Loucy (cell line): Measurements from ENCODE around the gene TRIP6.

Experiments used
- H2AFZ ChIP-seq: fragments of 200-600 bp; sonication (generic); 2 replicates; pipeline ENCODE4 v1.6.0; 2016; ENCODE audit warnings: antibody characterized with exemption, mild to moderate bottlenecking, low read length, moderate library complexity
- H3F3A ChIP-seq: fragments of 200-600 bp; 2 replicates; pipeline ENCODE4 v1.6.0; 2016; ENCODE audit warnings: antibody characterized with exemption, low read depth, mild to moderate bottlenecking
- H3K27me3 ChIP-seq: fragments of 200-600 bp; sonication (generic); 2 replicates; pipeline ENCODE4 v1.6.1; 2014; ENCODE audit warnings: low read length, mild to moderate bottlenecking; ENCODE audit not compliant: insufficient read depth, poor library complexity, severe bottlenecking
- H3K36me3 ChIP-seq: fragments of 200-600 bp; sonication (generic); 2 replicates; pipeline ENCODE4 v1.6.1; 2016; ENCODE audit warnings: low read length; ENCODE audit not compliant: insufficient read depth
- H3K4me1 ChIP-seq: fragments of 200-600 bp; sonication (generic); 2 replicates; pipeline ENCODE4 v1.5.1; 2014; ENCODE audit warnings: low read length, mild to moderate bottlenecking; ENCODE audit not compliant: insufficient read depth, poor library complexity, severe bottlenecking
- H3K4me2 ChIP-seq: fragments of 200-600 bp; sonication (generic); 2 replicates; pipeline ENCODE4 v1.6.0; 2014; ENCODE audit warnings: antibody characterized with exemption, low read length, low read depth, mild to moderate bottlenecking; ENCODE audit not compliant: poor library complexity, severe bottlenecking
- H3K4me3 ChIP-seq: fragments of 200-600 bp; sonication (generic); 2 replicates; pipeline ENCODE4 v1.5.1; 2014; ENCODE audit warnings: low read length, mild to moderate bottlenecking, mixed read lengths; ENCODE audit not compliant: poor library complexity, severe bottlenecking
- H3K79me2 ChIP-seq: fragments of 200-600 bp; sonication (generic); 2 replicates; pipeline ENCODE4 v1.6.1; 2014; ENCODE audit warnings: low read length; ENCODE audit not compliant: insufficient read depth
- H3K9ac ChIP-seq: fragments of 200-600 bp; sonication (generic); 2 replicates; pipeline ENCODE4 v1.6.0; 2014; ENCODE audit warnings: mild to moderate bottlenecking, low read depth, low read length, moderate library complexity; ENCODE audit not compliant: poor library complexity, severe bottlenecking
- H3K9me2 ChIP-seq: fragments of 200-600 bp; sonication (generic); replicated peaks from 2 replicates; pipeline ENCODE4 v1.6.1; 2016; ENCODE audit warnings: low read depth, low read length, mixed read lengths
- H3K9me3 ChIP-seq: fragments of 200-600 bp; sonication (generic); 2 replicates; pipeline ENCODE4 v1.6.1; 2014; ENCODE audit warnings: mild to moderate bottlenecking, antibody characterized with exemption, low read length, low read depth; ENCODE audit not compliant: insufficient read depth
- H4K20me1 ChIP-seq: fragments of 200-600 bp; sonication (generic); 2 replicates; pipeline ENCODE4 v1.6.0; 2014; ENCODE audit warnings: antibody characterized with exemption, low read length, mild to moderate bottlenecking; ENCODE audit not compliant: insufficient read depth, poor library complexity, severe bottlenecking
- CTCF ChIP-seq: fragments of 200-600 bp; sonication (generic); conservative IDR thresholded peaks from 2 replicates; pipeline ENCODE4 v1.5.1; 2014; ENCODE audit warnings: mild to moderate bottlenecking, antibody characterized with exemption, low read length
- EZH2phosphoT487 ChIP-seq: fragments of 200-600 bp; IDR thresholded peaks from 2 replicates; pipeline ENCODE4 v1.6.1; 2018; ENCODE audit warnings: antibody characterized with exemption, mild to moderate bottlenecking, moderate library complexity, borderline replicate concordance

Gene TRIP6

GRCh38 chr7:100866729-100867039 is 503 bp upstream of the TRIP6 start:
- Histone ChIP-seq H3K27me3 (no peaks in the 10 kb centered on the region), H3K4me2 (peak overlapping the region; percentile 87), H2AFZ (peak overlapping the region; percentile 73), H3K9me2 (no peaks in the 10 kb centered on the region), H3K36me3 (peaks cover 4% of the 10 kb centered on the region; the same call in 1 of the 2 replicates), H3K4me1 (peaks cover 12% of the 10 kb centered on the region), H3K9me3 (no peaks in the 10 kb centered on the region), H3K79me2 (peaks cover 29% of the 10 kb centered on the region), H3F3A (no peaks in the 10 kb centered on the region), H3K4me3 (peak overlapping the region; percentile 79), H3K9ac (peak overlapping the region; percentile 97), H4K20me1 (no peaks in the 10 kb centered on the region)
- TF ChIP-seq CTCF (no peak), EZH2phosphoT487 (no peak)

GRCh38 chr7:100867776-100868485 is 744 bp downstream of the TRIP6 start:
- peak overlapping the region; percentile 73 for H2AFZ ChIP-seq
- H3K9ac ChIP-seq: peak overlapping the region; percentile 97
- H3K4me2 ChIP-seq: peak overlapping the region; percentile 87
- H3K36me3 ChIP-seq: peaks cover 4% of the 10 kb centered on the region; the same call in 1 of the 2 replicates
- H3K79me2 ChIP-seq: peaks cover 29% of the 10 kb centered on the region
- no peaks in the 10 kb centered on the region for H4K20me1 ChIP-seq
- H3K4me1 ChIP-seq: peaks cover 12% of the 10 kb centered on the region
- no peaks in the 10 kb centered on the region for H3K27me3 ChIP-seq
- H3K9me2 ChIP-seq: no peaks in the 10 kb centered on the region
- H3K4me3 ChIP-seq: peak overlapping the region; percentile 79
- no peaks in the 10 kb centered on the region for H3K9me3 ChIP-seq
- no peaks in the 10 kb centered on the region for H3F3A ChIP-seq
- TF ChIP-seq EZH2phosphoT487 (no peak), CTCF (no peak)

DNA sequence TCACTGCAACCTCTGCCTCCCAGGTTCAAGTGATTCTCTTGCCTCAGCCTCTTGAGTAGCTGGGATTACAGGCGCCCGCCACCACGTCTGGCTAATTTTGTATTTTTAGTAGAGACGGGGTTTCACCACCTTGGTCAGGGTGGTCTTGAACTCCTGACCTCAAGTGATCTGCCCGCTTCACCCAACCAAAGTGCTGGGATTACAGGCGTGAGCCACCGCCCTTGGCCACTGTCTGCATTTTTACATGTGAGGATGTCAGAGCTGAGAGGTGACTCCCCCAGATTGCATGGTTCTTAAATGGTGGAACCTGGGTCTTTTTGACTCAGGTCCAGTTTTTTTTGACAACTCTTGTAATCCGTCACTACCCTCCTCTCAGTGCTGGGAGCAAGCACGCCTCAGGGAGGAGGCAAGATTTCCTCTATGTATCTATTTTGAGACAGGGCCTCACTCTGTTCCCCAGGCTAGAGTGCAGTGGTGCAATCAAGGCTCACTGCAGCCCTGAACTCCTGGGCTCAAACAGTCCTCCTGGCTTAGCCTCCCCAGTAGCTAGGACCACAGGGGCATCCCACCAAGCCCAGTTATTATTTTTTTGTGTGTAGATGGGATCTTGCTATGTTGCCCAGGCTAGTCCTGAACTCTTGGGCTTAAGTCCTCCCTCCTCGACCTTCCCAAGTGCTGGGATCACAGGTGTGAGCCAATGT is 6.6 kb downstream of the TRIP6 start:
- peak overlapping the region; percentile 96 for H3K9ac ChIP-seq
- no peak overlapping the region for H2AFZ ChIP-seq
- H3K9me2 ChIP-seq: no peaks in the 10 kb centered on the region
- H3F3A ChIP-seq: no peaks in the 10 kb centered on the region
- H4K20me1 ChIP-seq: peaks cover 34% of the 10 kb centered on the region
- TF ChIP-seq EZH2phosphoT487: no peak
- peaks cover 50% of the 10 kb centered on the region for H3K79me2 ChIP-seq
- H3K27me3 ChIP-seq: peaks cover 6% of the 10 kb centered on the region
- H3K9me3 ChIP-seq: no peaks in the 10 kb centered on the region
- peaks cover 31% of the 10 kb centered on the region for H3K4me1 ChIP-seq
- H3K4me3 ChIP-seq: peak overlapping the region; percentile 100
- peak overlapping the region; percentile 94 for H3K4me2 ChIP-seq
- peaks cover 7% of the 10 kb centered on the region; the same call in 1 of the 2 replicates for H3K36me3 ChIP-seq
